ENCODE measurements around the gene NDUFAF2.

- no peak for TF ChIP-seq CTCF (IDR thresholded peaks at IDR 0.05; ENCODE audit: poor library complexity)
- no peak for TF ChIP-seq EZH2phosphoT487 (IDR thresholded peaks at IDR 0.05; ENCODE audit: low read depth, severe bottlenecking, unreplicated experiment)
Observed at GRCh38 chr5:61081741-61082140, 136.7 kb downstream of the NDUFAF2 start.
